HAP-1 (cell line): ENCODE data around the gene ZNG1B.
"Not testable (repeated sequence)": the region's sequence is repeated elsewhere in the genome, so short reads cannot be mapped to it uniquely, and the experiment has no call there.

Experiments used
- DNase-seq, 2 experiments: peaks; one replicate each; pipeline ENCODE4 v3.0.0-alpha.2; 2016 to 2020; ENCODE audit warnings: low spot score in 2 of 2
- H3K27me3 ChIP-seq: fragments of 250-450 bp; sonication (Bioruptor Pico); 2 replicates; pipeline ENCODE4 v1.5.1; 2020; ENCODE audit warnings: low read depth, mild to moderate bottlenecking, moderate library complexity
- H3K36me3 ChIP-seq: fragments of 250-450 bp; sonication (Bioruptor Pico); replicated peaks from 2 replicates; pipeline ENCODE4 v1.5.1; 2020; ENCODE audit warnings: mild to moderate bottlenecking
- H3K4me1 ChIP-seq: fragments of 250-450 bp; sonication (Bioruptor Pico); 2 replicates; pipeline ENCODE4 v1.5.1; 2020; ENCODE audit warnings: mild to moderate bottlenecking
- H3K4me3 ChIP-seq: fragments of 250-450 bp; sonication (Bioruptor Pico); 2 replicates; pipeline ENCODE4 v1.5.1; 2020; ENCODE audit warnings: mild to moderate bottlenecking, moderate library complexity
- H3K9me3 ChIP-seq: fragments of 250-450 bp; sonication (Bioruptor Pico); 2 replicates; pipeline ENCODE4 v1.5.1; 2020; ENCODE audit warnings: mild to moderate bottlenecking, moderate library complexity
- in situ Hi-C: fragments of 300-500 bp; cut with MboI; formaldehyde crosslinking; loops from 3 replicates; pipeline ENCODE4 v1.14.3; 2020; ENCODE audit warnings: low sequenced_read_pairs, inconsistent platforms, mixed read lengths

Gene ZNG1B

GRCh38 chr2:113437508-113438465, at the start of gene ZNG1B:
ZNG1B (plus strand) TSS chr2:113437691; CDS start chr2:113437869, 178 bp downstream.
- DNase-seq, result peak in 1 of 2 experiments; percentile 84
- peak within 1 kb of the TSS; percentile 40 for H3K4me3 ChIP-seq
- H3K27me3 ChIP-seq, H3K9me3 ChIP-seq, in situ Hi-C loops, H3K36me3 ChIP-seq, H3K4me1 ChIP-seq: not testable (repeated sequence)

- in situ Hi-C loops, result no loop called here
- H3K9me3 ChIP-seq, result peaks cover 4% of the 10 kb centered on the region; the same call in 1 of the 2 replicates
- peak; percentile 46 to 70 for DNase-seq
- H3K36me3 ChIP-seq, result no peaks in the 10 kb centered on the region
- no peaks in the 10 kb centered on the region for H3K4me1 ChIP-seq
- H3K27me3 ChIP-seq, result no peaks in the 10 kb centered on the region; the same call in 1 of the 2 replicates
- no peak overlapping the region for H3K4me3 ChIP-seq
Measured at GRCh38 chr2:113390124-113390849, 47.2 kb upstream of the ZNG1B start.

GRCh38 chr2:113391073-113391472, 46.4 kb upstream of the ZNG1B start:
- DNase-seq, result no peak
- Histone ChIP-seq H3K9me3 (peaks cover 4% of the 10 kb centered on the region; the same call in 1 of the 2 replicates), H3K36me3 (no peaks in the 10 kb centered on the region), H3K4me3 (no peak overlapping the region), H3K4me1 (no peaks in the 10 kb centered on the region), H3K27me3 (no peaks in the 10 kb centered on the region)
- in situ Hi-C loops, result no loop called here

- H3K4me1 ChIP-seq, result no peaks in the 10 kb centered on the region
- H3K9me3 ChIP-seq, result no peaks in the 10 kb centered on the region
- no peaks in the 10 kb centered on the region for H3K36me3 ChIP-seq
- H3K27me3 ChIP-seq, result peaks cover 7% of the 10 kb centered on the region
- no peak overlapping the region for H3K4me3 ChIP-seq
- DNase-seq, result no peak
- in situ Hi-C loops, result no loop called here
Measured at GRCh38 chr2:113406114-113406513, 31.4 kb upstream of the ZNG1B start.

GRCh38 chr2:113407446-113408099, 29.9 kb upstream of the ZNG1B start:
- in situ Hi-C loops, result no loop called here
- no peak for DNase-seq
- H3K9me3 ChIP-seq, result no peaks in the 10 kb centered on the region

GRCh38 chr2:113411725-113412352, 25.7 kb upstream of the ZNG1B start:
- in situ Hi-C loops, DNase-seq: not testable (repeated sequence)

More at GRCh38 chr2:113407446-113408099, 29.9 kb upstream of the ZNG1B start:
- Histone ChIP-seq H3K36me3 (no peaks in the 10 kb centered on the region), H3K4me1 (no peaks in the 10 kb centered on the region), H3K27me3 (peaks cover 7% of the 10 kb centered on the region), H3K4me3 (no peak overlapping the region)

GRCh38 chr2:113412774-113413173, 24.7 kb upstream of the ZNG1B start:
- H3K4me3 ChIP-seq, in situ Hi-C loops, H3K9me3 ChIP-seq: not testable (repeated sequence)

More at GRCh38 chr2:113411725-113412352, 25.7 kb upstream of the ZNG1B start:
- H3K4me3 ChIP-seq, H3K36me3 ChIP-seq, H3K9me3 ChIP-seq, H3K27me3 ChIP-seq, H3K4me1 ChIP-seq: not testable (repeated sequence)

GRCh38 chr2:113431773-113432172, 5.7 kb upstream of the ZNG1B start:
- H3K4me3 ChIP-seq, H3K9me3 ChIP-seq, DNase-seq, H3K4me1 ChIP-seq, H3K27me3 ChIP-seq, H3K36me3 ChIP-seq, in situ Hi-C loops: not testable (repeated sequence)

More at GRCh38 chr2:113412774-113413173, 24.7 kb upstream of the ZNG1B start:
- not testable (repeated sequence) for H3K4me1 ChIP-seq, DNase-seq, H3K27me3 ChIP-seq, H3K36me3 ChIP-seq

- H3K4me3 ChIP-seq, H3K4me1 ChIP-seq, in situ Hi-C loops, H3K9me3 ChIP-seq, DNase-seq, H3K36me3 ChIP-seq, H3K27me3 ChIP-seq: not testable (repeated sequence)
Measured at GRCh38 chr2:113433468-113433867, 4.0 kb upstream of the ZNG1B start.

GRCh38 chr2:113465770-113466169, 28.3 kb downstream of the ZNG1B start:
- H3K27me3 ChIP-seq, H3K36me3 ChIP-seq, H3K4me3 ChIP-seq, H3K9me3 ChIP-seq, H3K4me1 ChIP-seq, in situ Hi-C loops: not testable (repeated sequence)
- DNase-seq, result peak; percentile 2 to 5

- in situ Hi-C loops, H3K27me3 ChIP-seq, H3K4me3 ChIP-seq, H3K9me3 ChIP-seq, DNase-seq, H3K36me3 ChIP-seq, H3K4me1 ChIP-seq: not testable (repeated sequence)
Measured at GRCh38 chr2:113476688-113477368, 39.3 kb downstream of the ZNG1B start.

- H3K36me3 ChIP-seq, DNase-seq, in situ Hi-C loops, H3K9me3 ChIP-seq, H3K4me3 ChIP-seq, H3K4me1 ChIP-seq, H3K27me3 ChIP-seq: not testable (repeated sequence)
Measured at GRCh38 chr2:113496527-113496926, 59.0 kb downstream of the ZNG1B start.

- peaks cover 11% of the 10 kb centered on the region for H3K27me3 ChIP-seq
- DNase-seq, H3K4me3 ChIP-seq, in situ Hi-C loops, H3K36me3 ChIP-seq, H3K4me1 ChIP-seq, H3K9me3 ChIP-seq: not testable (repeated sequence)
Measured at GRCh38 chr2:113498365-113498764, 60.9 kb downstream of the ZNG1B start, which contains the start of gene FOXD4L1. FOXD4L1 (plus strand) TSS chr2:113498665; CDS start chr2:113499257, 592 bp downstream.
